HFF-Myc (cell line): ENCODE measurements around the gene CDC42EP5.

Experiments
- DNase-seq: peaks from one replicate; pipeline ENCODE4 v3.0.0-alpha.2; 2011; ENCODE audit warnings: low read depth; ENCODE audit errors: extremely low read depth
- H3K4me3 ChIP-seq: replicated peaks from 2 replicates; pipeline ENCODE4 v1.5.1; 2011; ENCODE audit warnings: low read depth, mild to moderate bottlenecking, control low read depth, low read length
- TF ChIP-seq, protein P1 (sequence below): IDR thresholded peaks from 2 replicates; pipeline ENCODE4 v1.5.1; 2012; ENCODE audit warnings: mild to moderate bottlenecking, low read depth, low read length, control low read depth; ENCODE audit errors: missing control alignments

Gene CDC42EP5

GRCh38 chr19:54459282-54460229 is 13.5 kb downstream of the CDC42EP5 start:
- TF ChIP-seq, protein P1, sequence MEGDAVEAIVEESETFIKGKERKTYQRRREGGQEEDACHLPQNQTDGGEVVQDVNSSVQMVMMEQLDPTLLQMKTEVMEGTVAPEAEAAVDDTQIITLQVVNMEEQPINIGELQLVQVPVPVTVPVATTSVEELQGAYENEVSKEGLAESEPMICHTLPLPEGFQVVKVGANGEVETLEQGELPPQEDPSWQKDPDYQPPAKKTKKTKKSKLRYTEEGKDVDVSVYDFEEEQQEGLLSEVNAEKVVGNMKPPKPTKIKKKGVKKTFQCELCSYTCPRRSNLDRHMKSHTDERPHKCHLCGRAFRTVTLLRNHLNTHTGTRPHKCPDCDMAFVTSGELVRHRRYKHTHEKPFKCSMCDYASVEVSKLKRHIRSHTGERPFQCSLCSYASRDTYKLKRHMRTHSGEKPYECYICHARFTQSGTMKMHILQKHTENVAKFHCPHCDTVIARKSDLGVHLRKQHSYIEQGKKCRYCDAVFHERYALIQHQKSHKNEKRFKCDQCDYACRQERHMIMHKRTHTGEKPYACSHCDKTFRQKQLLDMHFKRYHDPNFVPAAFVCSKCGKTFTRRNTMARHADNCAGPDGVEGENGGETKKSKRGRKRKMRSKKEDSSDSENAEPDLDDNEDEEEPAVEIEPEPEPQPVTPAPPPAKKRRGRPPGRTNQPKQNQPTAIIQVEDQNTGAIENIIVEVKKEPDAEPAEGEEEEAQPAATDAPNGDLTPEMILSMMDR, result no peak
- H3K4me3 ChIP-seq, result no peak overlapping the region
- DNase-seq, result no peak

DNA sequence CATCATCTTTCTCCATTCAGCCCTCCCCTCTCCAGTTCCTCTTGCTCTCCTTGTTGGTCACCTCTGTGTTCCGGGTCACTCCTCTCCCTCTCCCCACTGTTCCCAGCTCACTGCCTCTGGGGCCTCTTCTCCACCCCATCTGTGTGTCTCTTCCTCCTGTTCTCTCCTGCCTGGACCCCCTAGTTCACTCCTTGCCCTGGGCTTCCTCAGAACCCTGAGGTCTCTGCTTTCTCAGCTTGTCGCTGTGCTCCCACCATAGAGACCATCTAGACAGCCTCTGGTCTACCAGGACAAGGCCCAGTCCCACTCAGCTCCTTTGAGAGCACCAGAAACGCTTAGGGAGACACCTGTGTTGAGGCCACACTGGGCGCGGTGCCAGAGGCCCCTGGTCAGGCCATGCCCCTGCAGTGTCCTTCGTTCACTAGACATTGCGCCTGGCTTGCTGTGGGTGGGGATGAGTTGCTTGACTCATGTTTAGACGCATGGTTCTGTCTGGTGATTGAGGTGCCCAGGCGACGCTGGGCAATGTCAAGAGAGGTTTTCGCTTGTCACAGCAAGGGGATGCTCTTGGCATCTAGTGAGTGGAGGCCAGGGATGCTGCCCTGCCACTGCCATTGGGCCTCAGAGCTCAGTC is 14.3 kb downstream of the CDC42EP5 start:
- TF ChIP-seq, protein P1, result no peak
- DNase-seq, result no peak

DNA sequence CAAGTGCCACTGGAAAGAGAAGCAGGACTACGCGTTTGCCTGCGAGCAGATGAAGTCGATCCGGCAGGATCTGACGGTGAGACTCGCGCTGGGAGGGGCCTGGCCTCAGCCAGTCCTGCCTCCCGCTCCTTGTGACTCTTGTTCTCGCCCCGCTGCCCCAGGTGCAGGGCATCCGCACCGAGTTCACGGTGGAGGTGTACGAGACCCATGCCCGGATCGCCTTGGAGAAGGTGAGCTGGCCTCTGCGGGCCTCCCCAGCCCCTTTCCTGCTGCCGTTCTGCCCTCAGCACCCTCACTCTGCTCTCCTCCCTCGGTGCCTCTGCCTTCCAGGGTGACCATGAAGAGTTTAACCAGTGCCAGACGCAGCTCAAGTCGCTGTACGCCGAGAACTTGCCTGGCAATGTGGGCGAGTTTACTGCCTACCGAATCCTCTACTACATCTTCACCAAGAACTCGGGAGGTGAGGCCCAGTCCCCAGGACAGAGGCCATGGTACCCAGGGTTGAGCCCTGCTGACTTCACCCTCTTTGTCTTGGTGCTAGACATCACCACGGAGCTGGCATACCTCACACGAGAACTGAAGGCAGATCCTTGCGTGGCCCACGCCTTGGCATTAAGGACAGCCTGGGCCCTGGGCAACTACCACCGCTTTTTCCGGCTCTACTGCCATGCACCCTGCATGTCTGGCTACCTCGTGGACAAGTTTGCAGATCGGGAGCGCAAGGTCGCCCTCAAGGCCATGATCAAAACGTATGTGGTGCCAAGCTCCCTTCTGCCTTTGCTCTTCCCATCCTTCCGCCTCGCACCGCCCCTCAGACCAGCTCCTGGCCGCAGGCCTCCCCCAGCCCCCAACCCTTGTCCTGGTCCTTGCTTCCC is 15.1 kb downstream of the CDC42EP5 start:
- TF ChIP-seq, protein P1, result no peak

More for the DNA sequence above, 14.3 kb downstream of the CDC42EP5 start:
- no peak overlapping the region for H3K4me3 ChIP-seq

DNA sequence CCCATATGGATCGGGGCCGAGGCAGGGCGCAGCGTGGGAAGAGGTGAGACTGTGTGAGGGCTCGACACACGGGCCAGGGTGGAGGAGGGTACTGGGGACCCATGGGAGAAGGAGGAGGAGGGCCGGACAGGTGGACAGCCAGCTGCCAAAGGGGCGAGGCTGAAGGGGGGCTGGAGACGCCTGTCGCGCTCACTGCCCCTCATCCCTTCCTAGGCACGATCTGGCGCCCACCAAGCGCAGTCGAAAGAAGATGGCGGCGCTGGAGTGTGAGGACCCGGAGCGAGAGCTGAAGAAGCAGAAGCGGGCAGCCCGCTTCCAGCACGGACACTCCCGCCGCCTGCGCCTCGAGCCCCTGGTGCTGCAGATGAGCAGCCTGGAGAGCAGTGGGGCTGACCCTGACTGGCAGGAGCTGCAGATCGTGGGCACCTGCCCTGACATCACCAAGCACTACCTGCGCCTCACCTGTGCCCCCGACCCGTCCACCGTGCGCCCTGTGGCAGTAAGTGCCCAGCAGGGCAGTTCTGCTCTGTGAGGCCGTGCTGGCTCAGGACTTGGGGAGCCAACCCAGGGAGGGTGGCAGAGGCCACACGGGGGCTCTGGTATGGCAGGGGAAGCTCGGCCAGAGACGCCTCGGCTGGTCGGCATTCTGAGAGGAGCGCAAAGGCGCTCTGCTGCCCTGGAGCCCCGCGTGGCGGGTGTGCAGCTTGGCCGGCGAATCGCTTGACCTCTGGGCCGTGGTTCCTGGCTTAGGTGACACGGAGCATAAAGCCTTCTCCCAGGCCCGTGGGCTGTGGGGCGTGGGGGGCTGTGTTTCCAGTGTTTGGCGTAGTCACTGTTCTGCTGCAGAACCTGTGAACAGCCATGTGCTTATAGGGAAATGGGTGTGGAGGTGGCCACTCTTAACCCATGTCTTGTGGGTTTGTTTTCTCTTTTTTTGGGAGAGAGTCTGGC is 16.4 kb downstream of the CDC42EP5 start:
- TF ChIP-seq, protein P1, result no peak
- no peak for DNase-seq
- no peak overlapping the region for H3K4me3 ChIP-seq

More for the DNA sequence above, 15.1 kb downstream of the CDC42EP5 start:
- DNase-seq, result no peak
- no peak overlapping the region for H3K4me3 ChIP-seq

DNA sequence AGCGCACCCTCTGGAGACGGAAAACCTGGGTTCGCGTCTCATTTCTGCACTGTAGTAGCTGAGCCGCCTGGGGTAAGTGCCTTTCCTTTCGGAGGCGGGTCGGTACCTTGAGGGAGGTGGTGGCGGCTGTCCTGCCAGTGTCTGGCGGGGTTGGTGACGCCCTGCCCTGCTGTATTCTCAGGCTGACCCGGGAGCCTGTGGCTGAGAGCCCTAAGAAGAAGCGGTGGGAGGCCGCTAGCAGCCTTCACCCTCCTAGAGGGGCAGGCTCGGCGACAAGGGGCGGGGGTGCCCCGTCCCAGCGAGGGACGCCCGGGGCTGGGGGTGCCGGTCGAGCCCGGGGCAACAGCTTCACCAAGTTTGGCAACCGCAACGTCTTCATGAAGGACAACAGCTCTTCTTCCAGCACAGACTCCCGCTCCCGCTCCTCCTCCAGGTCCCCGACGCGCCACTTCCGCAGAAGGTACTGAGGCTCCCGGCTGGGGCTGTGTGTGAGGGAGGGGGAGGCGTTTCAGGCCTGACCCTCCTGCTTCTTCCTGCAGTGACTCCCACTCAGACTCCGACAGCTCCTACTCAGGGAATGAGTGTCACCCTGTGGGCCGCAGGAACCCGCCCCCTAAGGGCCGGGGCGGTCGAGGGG is 17.2 kb downstream of the CDC42EP5 start:
- TF ChIP-seq, protein P1, result no peak
- DNase-seq, result no peak
- no peak overlapping the region for H3K4me3 ChIP-seq
